H1 (cell line): ENCODE results near the gene LYRM7. TPM values are rescaled to one million over a fixed set of nuclear protein-coding genes. Genes with fewer than 3 reads are reported as not detected.
A peak's percentile ranks its signal among the peaks of the same experiment; 100 is the strongest.

Experiments
- CTCF ChIA-PET: fragments of 300-600 bp; sonication (Branson Sonifier 250); formaldehyde crosslinking; loops from one replicate; lab custom pipeline; 2021; ENCODE audit not compliant: partially characterized antibody; lab: Charles Lee
- POLR2A ChIA-PET: fragments of 300-600 bp; sonication (Branson Sonifier 250); formaldehyde crosslinking; loops from one replicate; lab custom pipeline; 2021; ENCODE audit warnings: inconsistent platforms; ENCODE audit not compliant: partially characterized antibody; lab: Charles Lee
- DNase-seq, 2 experiments: peaks; one replicate each; pipeline versions ENCODE4 v3.0.0 to v3.0.0-alpha.2; 2010 to 2022; ENCODE audit warnings: low spot score in 2 of 2, low read depth in 1 of 2, mixed read lengths in 1 of 2
- FAIRE-seq: peaks from 2 replicates; lab custom pipeline; 2011; peaks lifted over from hg19 to GRCh38; lab: Jason Lieb, UNC
- H2AFZ ChIP-seq: 2 replicates; pipeline ENCODE4 v1.8.1; 2012; ENCODE audit warnings: low read length, inconsistent platforms
- H2AK5ac ChIP-seq: 2 replicates; pipeline ENCODE4 v1.6.1; 2013; ENCODE audit warnings: low read depth, low read length
- H2BK120ac ChIP-seq: replicated peaks from 2 replicates; pipeline ENCODE3; 2013; ENCODE audit warnings: low read depth, low read length, inconsistent platforms
- H2BK12ac ChIP-seq: 2 replicates; pipeline ENCODE4 v1.6.1; 2013; ENCODE audit warnings: low read depth, low read length
- H2BK15ac ChIP-seq: 2 replicates; pipeline ENCODE4 v1.6.1; 2013; ENCODE audit warnings: low read length
- H2BK20ac ChIP-seq: 2 replicates; pipeline ENCODE4 v1.6.1; 2013; ENCODE audit warnings: low read length
- H2BK5ac ChIP-seq: 2 replicates; pipeline ENCODE4 v1.6.1; 2013; ENCODE audit warnings: low read depth, low read length
- H3K14ac ChIP-seq: 2 replicates; pipeline ENCODE4 v1.6.1; 2013; ENCODE audit warnings: inconsistent platforms; ENCODE audit not compliant: insufficient read length
- H3K18ac ChIP-seq: 2 replicates; pipeline ENCODE4 v1.6.1; 2013; ENCODE audit warnings: low read length; ENCODE audit errors: extremely low read depth
- H3K23ac ChIP-seq: 2 replicates; pipeline ENCODE4 v1.6.1; 2013; ENCODE audit warnings: inconsistent platforms; ENCODE audit not compliant: insufficient read length
- H3K23me2 ChIP-seq: 2 replicates; pipeline ENCODE4 v1.6.1; 2013; ENCODE audit warnings: low read depth, low read length
- H3K27ac ChIP-seq: 2 replicates; pipeline ENCODE4 v1.6.1; 2011; ENCODE audit warnings: low read depth, low read length, inconsistent platforms
- H3K27me3 ChIP-seq, 4 experiments: replicated peaks in 1 of 4; 1 replicate in 1 of 4; 2 replicates in 3 of 4; pipeline versions ENCODE4 v1.6.1 to v1.8.1; 2011 to 2013; ENCODE audit warnings: low read length in 3 of 4, mild to moderate bottlenecking in 3 of 4, inconsistent platforms in 2 of 4, mixed read lengths in 2 of 4, moderate library complexity in 1 of 4; ENCODE audit not compliant: control insufficient read depth in 3 of 4, insufficient read depth in 3 of 4; ENCODE audit errors: extremely low read depth in 1 of 4
- H3K36me3 ChIP-seq, 4 experiments: 2 replicates each; pipeline versions ENCODE4 v1.6.1 to v1.8.1; 2011 to 2013; ENCODE audit warnings: mild to moderate bottlenecking in 4 of 4, low read length in 3 of 4, moderate library complexity in 2 of 4, control low read depth in 1 of 4, inconsistent platforms in 1 of 4; ENCODE audit not compliant: insufficient read depth in 4 of 4, control insufficient read depth in 2 of 4
- H3K4ac ChIP-seq: replicated peaks from 2 replicates; pipeline ENCODE3; 2013; ENCODE audit warnings: low read length, low read depth, mixed read lengths, inconsistent platforms; ENCODE audit not compliant: insufficient read length
- H3K4me1 ChIP-seq, 4 experiments: replicated peaks in 1 of 4; 1 replicate in 1 of 4; 2 replicates in 3 of 4; pipeline versions ENCODE4 v1.6.1 to v1.8.1; 2011 to 2013; ENCODE audit warnings: low read length in 3 of 4, inconsistent platforms in 2 of 4, mixed read lengths in 1 of 4; ENCODE audit not compliant: insufficient read depth in 4 of 4, control insufficient read depth in 3 of 4
- H3K4me2 ChIP-seq, 2 experiments: 2 replicates each; pipeline versions ENCODE4 v1.6.1 to v1.8.1; 2011 to 2013; ENCODE audit warnings: low read depth in 2 of 2, low read length in 2 of 2, control low read depth in 1 of 2, inconsistent platforms in 1 of 2, mild to moderate bottlenecking in 1 of 2; ENCODE audit not compliant: insufficient read depth in 1 of 2
- H3K4me3 ChIP-seq, 4 experiments: fragments of 200-600, 300-600 bp in 1 of 4; sonication (generic), shearing (Covaris generic), sonication (Bioruptor Twin) in 1 of 4; 2 replicates each; pipeline versions ENCODE4 v1.5.1 to v1.8.1; 2011 to 2016; ENCODE audit warnings: low read length in 4 of 4, low read depth in 3 of 4, control low read depth in 2 of 4, inconsistent platforms in 2 of 4, mild to moderate bottlenecking in 2 of 4, mixed read lengths in 1 of 4, moderate library complexity in 1 of 4; ENCODE audit not compliant: insufficient read depth in 2 of 4; ENCODE audit errors: extremely low read depth in 1 of 4
- H3K56ac ChIP-seq: replicated peaks from 2 replicates; pipeline ENCODE3; 2013; ENCODE audit warnings: low read depth, mild to moderate bottlenecking, mixed read lengths, low read length, inconsistent platforms; ENCODE audit not compliant: insufficient read length
- H3K79me1 ChIP-seq: 2 replicates; pipeline ENCODE4 v1.6.1; 2013; ENCODE audit warnings: low read depth, low read length, control low read depth
- H3K79me2 ChIP-seq, 2 experiments: 2 replicates each; pipeline versions ENCODE4 v1.6.1 to v1.8.1; 2012 to 2013; ENCODE audit warnings: low read length in 2 of 2, mild to moderate bottlenecking in 2 of 2, inconsistent platforms in 1 of 2; ENCODE audit not compliant: insufficient read depth in 2 of 2, control insufficient read depth in 1 of 2
- H3K9ac ChIP-seq, 4 experiments: replicated peaks in 1 of 4; 1 replicate in 1 of 4; 2 replicates in 3 of 4; pipeline versions ENCODE4 v1.6.1 to v1.8.1; 2011 to 2013; ENCODE audit warnings: low read depth in 3 of 4, low read length in 3 of 4, control low read depth in 2 of 4, mild to moderate bottlenecking in 2 of 4, moderate library complexity in 2 of 4, inconsistent platforms in 1 of 4; ENCODE audit errors: extremely low read depth in 1 of 4
- H3K9me3 ChIP-seq, 2 experiments: 2 replicates each; pipeline versions ENCODE4 v1.6.1 to v1.8.1; 2012 to 2013; ENCODE audit warnings: mild to moderate bottlenecking in 2 of 2, moderate library complexity in 2 of 2, control low read depth in 1 of 2, inconsistent platforms in 1 of 2, low read depth in 1 of 2, low read length in 1 of 2, mixed read lengths in 1 of 2; ENCODE audit not compliant: insufficient read depth in 2 of 2
- H4K20me1 ChIP-seq, 2 experiments: replicated peaks in 1 of 2; 2 replicates each; pipeline versions ENCODE3 to v1.8.1; 2011 to 2013; ENCODE audit warnings: inconsistent platforms in 2 of 2, low read length in 2 of 2, mild to moderate bottlenecking in 1 of 2; ENCODE audit not compliant: insufficient read depth in 2 of 2, control insufficient read depth in 1 of 2
- H4K5ac ChIP-seq: 2 replicates; pipeline ENCODE4 v1.6.1; 2013; ENCODE audit warnings: low read length, low read depth, mixed read lengths, inconsistent platforms; ENCODE audit not compliant: insufficient read length
- H4K8ac ChIP-seq: 2 replicates; pipeline ENCODE4 v1.8.0; 2013; ENCODE audit warnings: mild to moderate bottlenecking, moderate library complexity, low read length, inconsistent platforms; ENCODE audit not compliant: insufficient read depth; ENCODE audit errors: extremely low read depth
- H4K91ac ChIP-seq: replicated peaks from 2 replicates; pipeline ENCODE3; 2013; ENCODE audit warnings: low read length, mixed read lengths, inconsistent platforms; ENCODE audit not compliant: insufficient read length
- BRCA1 ChIP-seq: IDR thresholded peaks from 2 replicates; pipeline ENCODE4 v1.6.1; 2012; ENCODE audit warnings: low read depth, low read length, improper control_type of control experiment
- CEBPB ChIP-seq: IDR thresholded peaks from 2 replicates; pipeline ENCODE4 v1.6.1; 2012; ENCODE audit warnings: low read depth, low read length
- CTBP2 ChIP-seq: IDR thresholded peaks from 2 replicates; pipeline ENCODE4 v1.7.0; 2011; ENCODE audit warnings: borderline replicate concordance, mild to moderate bottlenecking, moderate library complexity, mixed read lengths, low read length; ENCODE audit not compliant: insufficient read depth, insufficient read length
- GABPA ChIP-seq: IDR thresholded peaks from 2 replicates; pipeline ENCODE4 v1.6.1; 2011; ENCODE audit warnings: mild to moderate bottlenecking, low read length, moderate library complexity, borderline replicate concordance; ENCODE audit not compliant: insufficient read depth
- HDAC6 ChIP-seq: IDR thresholded peaks from one replicate; pipeline ENCODE4 v1.7.1; 2012; ENCODE audit warnings: low read depth, mild to moderate bottlenecking, inconsistent platforms, low read length, moderate library complexity
- PHF8 ChIP-seq: fragments of 200-600 bp; sonication (generic); conservative IDR thresholded peaks from 2 replicates; pipeline ENCODE4 v1.7.1; 2012; ENCODE audit warnings: low read depth, mild to moderate bottlenecking, inconsistent platforms, low read length, moderate library complexity
- RFX5 ChIP-seq: IDR thresholded peaks from 2 replicates; pipeline ENCODE4 v1.6.1; 2011; ENCODE audit warnings: low read depth, low read length, improper control_type of control experiment, borderline replicate concordance
- WGBS, 2 experiments: shearing (Covaris generic) in 1 of 2; methylation state at CpG; one replicate each; pipeline versions ENCODE4 v1.1.6 to v1.1.7; 2013 to 2015; ENCODE audit warnings: low lambda C conversion rate in 2 of 2, mixed read lengths in 2 of 2, inconsistent platforms in 1 of 2, low coverage in 1 of 2, missing lambda C conversion rate in 1 of 2; ENCODE audit not compliant: insufficient replicate concordance in 2 of 2, insufficient coverage in 1 of 2, insufficient read length in 1 of 2; ENCODE audit errors: extremely low coverage in 1 of 2, missing lambda C conversion rate in 1 of 2; 5-methylcytosine and 5-hydroxymethylcytosine counted together
- polyA plus RNA-seq, 7 experiments: library from polyadenylated mRNA; depleted of rRNA in 3 of 7; stranded (reverse) in 5 of 7; unstranded in 2 of 7; fragments of >200 nt in 5 of 7; fragments of 200-250 nt in 2 of 7; gene quantifications; 1 replicate in 5 of 7; 2 replicates in 1 of 7; 4 replicates in 1 of 7; pipeline versions ENCODE4 v1.2.1 to v1.2.3, GENCODE V29; 2011 to 2013; ENCODE audit warnings: missing spikeins in 2 of 7, mixed read lengths in 2 of 7
- total RNA-seq: library from RNA; stranded (reverse); fragmentation: NEBNext Ultra II Directional; extraction: Animal tissue kit (Norgen Biotek cat#: 25700); gene quantifications from 2 replicates; pipeline ENCODE4 v1.2.1, GENCODE V29; 2021
- TF ChIP-seq, protein P1 (sequence below), 3 experiments: IDR thresholded peaks; 1 replicate in 2 of 3; 2 replicates in 1 of 3; pipeline versions ENCODE4 v1.5.1 to v1.6.1; 2011; ENCODE audit warnings: low read length in 3 of 3, mild to moderate bottlenecking in 3 of 3, inconsistent platforms in 2 of 3, low read depth in 1 of 3, moderate library complexity in 1 of 3; ENCODE audit not compliant: insufficient read depth in 1 of 3; ENCODE audit errors: control extremely low read depth in 1 of 3

The LYRM7 gene
- total and polyA plus RNA-seq, 2 of the 8 experiments (the other 6 are each of a cell fraction or from before 2014, with no cell fraction given), result 1.9 to 12.6 TPM

DNA sequence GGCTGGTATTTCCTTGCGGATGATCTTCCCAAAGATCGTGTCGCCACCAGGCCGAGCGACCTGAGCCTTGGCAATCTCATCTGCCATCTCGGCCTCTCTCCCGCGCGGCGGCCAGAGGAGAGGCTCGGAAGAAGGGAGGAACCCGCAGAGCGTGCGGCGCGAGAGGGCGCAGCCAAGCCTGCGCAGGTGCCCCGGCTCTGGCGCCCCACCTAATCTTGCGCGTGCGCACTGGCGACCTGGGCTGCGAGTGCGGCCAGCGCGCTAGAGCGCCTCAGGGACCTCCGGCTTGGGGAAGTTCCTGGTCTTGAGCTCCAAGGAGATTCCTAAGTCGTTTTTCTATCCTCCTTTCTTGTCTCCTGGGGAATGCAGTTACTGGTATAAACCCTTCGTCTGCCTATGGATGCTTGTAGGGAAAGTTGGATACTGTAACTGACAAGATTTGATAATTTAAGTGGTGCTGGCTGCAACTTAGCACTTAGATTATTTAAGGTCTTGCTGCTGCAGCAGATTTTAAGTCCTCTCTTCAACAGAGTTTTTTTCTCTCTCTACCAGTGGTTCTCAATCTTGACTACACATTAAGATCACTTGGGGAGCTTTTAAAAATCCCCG is 5.5 kb upstream of the LYRM7 start, which contains the start of gene HINT1:
HINT1 (minus strand) TSS at position 138 of the 609 bp plus-strand sequence; CDS start at position 87, 51 bp downstream.
- Histone ChIP-seq H2BK12ac (no peak within 1 kb of the TSS; the same call in 1 of the 2 replicates), H3K36me3 (peaks cover 2 to 26% (median 16%) of the 10 kb centered on the region in 4 experiments), H2AK5ac (no peak within 1 kb of the TSS), H4K20me1 (peaks cover 0 to 3% of the 10 kb centered on the region in 2 experiments), H4K8ac (peak within 1 kb of the TSS; percentile 94), H3K9ac (peak within 1 kb of the TSS; percentile 81 to 93 (median 84)), H3K4me1 (peaks cover 0 to 1% (median 0%) of the 10 kb centered on the region in 4 experiments; a peak in 1 of 7 replicates), H2BK5ac (peak within 1 kb of the TSS; percentile 66; the same call in 1 of the 2 replicates), H3K23ac (no peak within 1 kb of the TSS), H3K14ac (peak within 1 kb of the TSS; percentile 54), H3K27me3 (no peaks in the 10 kb centered on the region), H3K4me2 (peak within 1 kb of the TSS; percentile 72 to 76), H3K23me2 (peaks cover 2% of the 10 kb centered on the region; the same call in 1 of the 2 replicates), H3K79me2 (peaks cover 0 to 28% of the 10 kb centered on the region in 2 experiments; a peak in 2 of 4 replicates), H3K27ac (peak within 1 kb of the TSS; percentile 75), H3K4ac (peak within 1 kb of the TSS; percentile 6), H3K79me1 (no peaks in the 10 kb centered on the region; the same call in 1 of the 2 replicates), H4K5ac (peak within 1 kb of the TSS; percentile 98), H2BK15ac (no peak within 1 kb of the TSS), H3K4me3 (peak within 1 kb of the TSS; percentile 87 to 99 (median 91)), H3K9me3 (no peaks in the 10 kb centered on the region), H4K91ac (peak within 1 kb of the TSS; percentile 52), H2BK120ac (no peak within 1 kb of the TSS), H3K56ac (peak within 1 kb of the TSS; percentile 92), H3K18ac (peak within 1 kb of the TSS; percentile 89), H2BK20ac (no peak within 1 kb of the TSS), H2AFZ (peak within 1 kb of the TSS; percentile 96)
- no peak for FAIRE-seq
- peak; percentile 81 to 93 for DNase-seq
- ChIA-PET CTCF (interaction anchor here (0.7 to 1.3 kb wide), 5 partner anchors 10 to 217 kb away, joined by 3 to 6 read pairs (median 6); no protein-coding TSS in a partner anchor), POLR2A (interaction anchor here (0.7 to 1.7 kb wide), 4 partner anchors 10 to 130 kb away, joined by 3 to 6 read pairs (median 3); partner anchors contain the start of gene CDC42SE2)
- 3% methylated on average over 33 of the region's 33 CpGs; no CpG with 5 or more reads in 1 of the 2 experiments for WGBS, 2 experiments
- no peak for TF ChIP-seq CEBPB
- TF ChIP-seq RFX5, result no peak; the same call in 1 of the 2 replicates
- no peak for TF ChIP-seq BRCA1
- no peak; the same call in 1 of the 2 replicates for TF ChIP-seq PHF8
- TF ChIP-seq CTBP2, result no peak
- TF ChIP-seq, protein P1, sequence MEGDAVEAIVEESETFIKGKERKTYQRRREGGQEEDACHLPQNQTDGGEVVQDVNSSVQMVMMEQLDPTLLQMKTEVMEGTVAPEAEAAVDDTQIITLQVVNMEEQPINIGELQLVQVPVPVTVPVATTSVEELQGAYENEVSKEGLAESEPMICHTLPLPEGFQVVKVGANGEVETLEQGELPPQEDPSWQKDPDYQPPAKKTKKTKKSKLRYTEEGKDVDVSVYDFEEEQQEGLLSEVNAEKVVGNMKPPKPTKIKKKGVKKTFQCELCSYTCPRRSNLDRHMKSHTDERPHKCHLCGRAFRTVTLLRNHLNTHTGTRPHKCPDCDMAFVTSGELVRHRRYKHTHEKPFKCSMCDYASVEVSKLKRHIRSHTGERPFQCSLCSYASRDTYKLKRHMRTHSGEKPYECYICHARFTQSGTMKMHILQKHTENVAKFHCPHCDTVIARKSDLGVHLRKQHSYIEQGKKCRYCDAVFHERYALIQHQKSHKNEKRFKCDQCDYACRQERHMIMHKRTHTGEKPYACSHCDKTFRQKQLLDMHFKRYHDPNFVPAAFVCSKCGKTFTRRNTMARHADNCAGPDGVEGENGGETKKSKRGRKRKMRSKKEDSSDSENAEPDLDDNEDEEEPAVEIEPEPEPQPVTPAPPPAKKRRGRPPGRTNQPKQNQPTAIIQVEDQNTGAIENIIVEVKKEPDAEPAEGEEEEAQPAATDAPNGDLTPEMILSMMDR (IDR thresholded peaks at IDR 0.05; ENCODE audit: control extremely low read depth in 1 of 3, insufficient read depth in 1 of 3, low read depth in 1 of 3, low read length in 3 of 3), result peak in 1 of 3 experiments; percentile 5; a peak in 1 of 4 replicates
- no peak for TF ChIP-seq HDAC6
- TF ChIP-seq GABPA, result no peak
